ENCODE data around the gene PRKCB. TPM values are rescaled to one million over a fixed set of nuclear protein-coding genes. Genes with fewer than 3 reads are reported as not detected.

The PRKCB gene
- polyA plus RNA-seq, 2 of the 4 experiments (the other 2 are of a cell fraction): 0.09 to 0.22 TPM

DNA sequence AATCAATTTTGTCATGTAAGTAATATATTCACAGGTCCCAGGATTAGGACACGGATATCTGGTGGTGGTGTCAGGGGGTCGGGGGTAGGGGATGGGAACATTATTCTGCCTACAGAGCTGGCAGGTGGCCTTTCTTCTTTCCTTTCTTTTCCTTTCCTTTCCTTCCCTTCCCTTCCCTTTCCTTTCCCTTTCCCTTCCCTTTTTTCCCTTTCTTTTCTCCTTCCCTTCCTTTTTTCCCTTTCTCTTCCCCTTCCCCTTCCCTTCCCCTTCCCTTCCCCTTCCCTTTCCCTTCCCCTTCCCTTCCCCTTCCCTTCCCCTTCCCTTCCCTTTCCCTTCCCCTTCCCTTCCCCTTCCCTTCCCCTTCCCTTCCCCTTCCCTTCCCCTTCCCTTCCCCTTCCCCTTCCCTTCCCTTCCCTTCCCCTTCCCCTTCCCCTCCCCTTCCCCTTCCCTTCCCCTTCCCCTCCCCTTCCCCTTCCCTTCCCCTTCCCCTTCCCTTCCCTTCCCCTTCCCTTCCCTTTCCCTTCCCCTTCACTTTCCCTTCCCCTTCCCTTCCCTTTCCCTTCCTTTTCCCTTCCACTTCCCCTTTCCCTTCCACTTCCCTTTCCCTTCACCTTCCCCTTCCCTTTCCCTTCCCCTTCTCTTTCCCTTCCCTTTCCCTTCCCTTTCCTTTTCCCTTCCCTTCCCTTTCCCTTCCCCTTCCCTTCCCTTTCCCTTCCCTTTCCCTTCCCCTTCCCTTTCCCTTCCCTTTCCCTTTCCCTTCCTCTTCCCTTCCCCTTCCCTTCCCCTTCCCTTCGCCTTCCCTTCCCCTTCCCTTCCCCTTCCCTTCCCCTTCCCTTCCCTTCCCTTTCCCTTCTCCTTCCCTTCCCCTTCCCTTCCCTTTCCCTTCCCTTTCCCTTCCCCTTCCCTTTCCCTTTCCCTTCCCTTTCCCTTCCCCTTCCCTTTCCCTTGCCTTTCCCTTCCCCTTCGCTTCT is 145.9 kb downstream of the PRKCB start:
- no peak for FAIRE-seq
- H3K9me3 ChIP-seq: no peaks in the 10 kb centered on the region
- no peak for DNase-seq (ENCODE audit: low read depth in 1 of 2, low spot score in 1 of 2)
- no peaks in the 10 kb centered on the region for H3K4me1 ChIP-seq
- TF ChIP-seq, protein P1, sequence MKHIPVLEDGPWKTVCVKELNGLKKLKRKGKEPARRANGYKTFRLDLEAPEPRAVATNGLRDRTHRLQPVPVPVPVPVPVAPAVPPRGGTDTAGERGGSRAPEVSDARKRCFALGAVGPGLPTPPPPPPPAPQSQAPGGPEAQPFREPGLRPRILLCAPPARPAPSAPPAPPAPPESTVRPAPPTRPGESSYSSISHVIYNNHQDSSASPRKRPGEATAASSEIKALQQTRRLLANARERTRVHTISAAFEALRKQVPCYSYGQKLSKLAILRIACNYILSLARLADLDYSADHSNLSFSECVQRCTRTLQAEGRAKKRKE (CRISPR knock-in tag; IDR thresholded peaks at IDR 0.05; ENCODE audit: low read depth): no peak
- TF ChIP-seq TFCP2L1 (CRISPR knock-in tag; IDR thresholded peaks at IDR 0.05) (no peak), ZC3H11A (IDR thresholded peaks at IDR 0.05) (no peak), NR3C1 (IDR thresholded peaks at IDR 0.05) (no peak), JUN (IDR thresholded peaks at IDR 0.05) (no peak), POLR2A (IDR thresholded peaks at IDR 0.05; ENCODE audit: low read length) (no peak), HOXA7 (CRISPR knock-in tag; IDR thresholded peaks at IDR 0.05) (no peak), FOSB (CRISPR knock-in tag; IDR thresholded peaks at IDR 0.05) (no peak), FOSL2 (IDR thresholded peaks at IDR 0.05) (no peak), FOSL2 (CRISPR knock-in tag; IDR thresholded peaks at IDR 0.05) (no peak), SMC3 (IDR thresholded peaks at IDR 0.05) (no peak), RFX5 (IDR thresholded peaks at IDR 0.05) (no peak), RNF2 (IDR thresholded peaks at IDR 0.05; ENCODE audit: borderline replicate concordance, low read depth) (no peak), CEBPB (IDR thresholded peaks at IDR 0.05) (no peak)
- TF ChIP-seq, protein P2, sequence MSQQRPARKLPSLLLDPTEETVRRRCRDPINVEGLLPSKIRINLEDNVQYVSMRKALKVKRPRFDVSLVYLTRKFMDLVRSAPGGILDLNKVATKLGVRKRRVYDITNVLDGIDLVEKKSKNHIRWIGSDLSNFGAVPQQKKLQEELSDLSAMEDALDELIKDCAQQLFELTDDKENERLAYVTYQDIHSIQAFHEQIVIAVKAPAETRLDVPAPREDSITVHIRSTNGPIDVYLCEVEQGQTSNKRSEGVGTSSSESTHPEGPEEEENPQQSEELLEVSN (IDR thresholded peaks at IDR 0.05; ENCODE audit: borderline replicate concordance, low read depth): no peak
- ATAC-seq: no peak
- CTCF ChIA-PET: no interaction called here
- 2% methylated on average over 3 of the region's 4 CpGs for WGBS (ENCODE audit: missing lambda C conversion rate)
- H3K27ac ChIP-seq: no peak overlapping the region
- H3K4me3 ChIP-seq: no peak overlapping the region
- no peak overlapping the region for H3K4me2 ChIP-seq
- POLR2A ChIA-PET: no interaction called here

DNA sequence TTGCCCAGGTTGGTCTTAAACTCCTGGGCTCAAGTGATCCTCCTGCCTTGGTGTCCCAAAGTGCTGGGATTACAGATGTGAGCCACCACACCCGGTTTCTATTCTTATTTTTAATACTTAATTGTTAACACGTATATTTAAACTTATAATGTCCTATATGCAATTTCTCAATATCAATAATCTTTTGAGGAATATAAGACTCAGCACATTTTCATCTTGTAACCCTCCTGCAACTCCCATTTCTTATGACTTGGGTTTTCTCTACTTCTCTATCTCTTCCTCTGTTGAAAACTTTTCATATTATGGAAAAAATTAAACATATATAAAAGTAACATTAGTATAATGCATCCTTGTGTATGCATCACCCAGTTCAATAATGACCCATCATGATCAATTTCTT is 150.7 kb downstream of the PRKCB start:
- DNase-seq (ENCODE audit: low read depth in 1 of 2, low spot score in 1 of 2): no peak
- Histone ChIP-seq H3K4me3 (no peak overlapping the region), H3K4me1 (no peaks in the 10 kb centered on the region), H3K4me2 (no peak overlapping the region), H3K9me3 (no peaks in the 10 kb centered on the region), H3K27ac (no peak overlapping the region)
- POLR2A ChIA-PET: no interaction called here
- CTCF ChIA-PET: no interaction called here
- FAIRE-seq: no peak
- WGBS (ENCODE audit: missing lambda C conversion rate): 7% methylated on average over 2 of the region's 2 CpGs
- no peak for TF ChIP-seq RNF2 (IDR thresholded peaks at IDR 0.05; ENCODE audit: borderline replicate concordance, low read depth)
- TF ChIP-seq, protein P3, sequence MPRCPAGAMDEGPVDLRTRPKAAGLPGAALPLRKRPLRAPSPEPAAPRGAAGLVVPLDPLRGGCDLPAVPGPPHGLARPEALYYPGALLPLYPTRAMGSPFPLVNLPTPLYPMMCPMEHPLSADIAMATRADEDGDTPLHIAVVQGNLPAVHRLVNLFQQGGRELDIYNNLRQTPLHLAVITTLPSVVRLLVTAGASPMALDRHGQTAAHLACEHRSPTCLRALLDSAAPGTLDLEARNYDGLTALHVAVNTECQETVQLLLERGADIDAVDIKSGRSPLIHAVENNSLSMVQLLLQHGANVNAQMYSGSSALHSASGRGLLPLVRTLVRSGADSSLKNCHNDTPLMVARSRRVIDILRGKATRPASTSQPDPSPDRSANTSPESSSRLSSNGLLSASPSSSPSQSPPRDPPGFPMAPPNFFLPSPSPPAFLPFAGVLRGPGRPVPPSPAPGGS (IDR thresholded peaks at IDR 0.05): no peak
- no peak for TF ChIP-seq JUNB (IDR thresholded peaks at IDR 0.05)
- TF ChIP-seq MYC (IDR thresholded peaks at IDR 0.05; ENCODE audit: borderline replicate concordance, low read length): no peak
- TF ChIP-seq ZFP36 (IDR thresholded peaks at IDR 0.05; ENCODE audit: borderline replicate concordance, partially characterized antibody): no peak
- no peak for TF ChIP-seq CHD2 (IDR thresholded peaks at IDR 0.05; ENCODE audit: low read length, partially characterized antibody)
- TF ChIP-seq MAFK (IDR thresholded peaks at IDR 0.05; ENCODE audit: partially characterized antibody): no peak
- no peak for TF ChIP-seq POLR2AphosphoS2 (conservative IDR thresholded peaks at IDR 0.05; ENCODE audit: low read length)
- TF ChIP-seq, protein P2 (IDR thresholded peaks at IDR 0.05; ENCODE audit: borderline replicate concordance, low read depth): no peak
- no peak for TF ChIP-seq RAD21 (conservative IDR thresholded peaks at IDR 0.05 in 1 of 2, IDR thresholded peaks at IDR 0.05 in 1 of 2)
- TF ChIP-seq CEBPB (IDR thresholded peaks at IDR 0.05): no peak
- TF ChIP-seq, protein P4, sequence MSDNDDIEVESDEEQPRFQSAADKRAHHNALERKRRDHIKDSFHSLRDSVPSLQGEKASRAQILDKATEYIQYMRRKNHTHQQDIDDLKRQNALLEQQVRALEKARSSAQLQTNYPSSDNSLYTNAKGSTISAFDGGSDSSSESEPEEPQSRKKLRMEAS (IDR thresholded peaks at IDR 0.05): no peak
- no peak for TF ChIP-seq NR3C1 (IDR thresholded peaks at IDR 0.05)
- TF ChIP-seq PHF8 (IDR thresholded peaks at IDR 0.05; ENCODE audit: borderline replicate concordance, low read depth): no peak
- TF ChIP-seq HOXA7 (CRISPR knock-in tag; IDR thresholded peaks at IDR 0.05): no peak
- TF ChIP-seq, protein P5, sequence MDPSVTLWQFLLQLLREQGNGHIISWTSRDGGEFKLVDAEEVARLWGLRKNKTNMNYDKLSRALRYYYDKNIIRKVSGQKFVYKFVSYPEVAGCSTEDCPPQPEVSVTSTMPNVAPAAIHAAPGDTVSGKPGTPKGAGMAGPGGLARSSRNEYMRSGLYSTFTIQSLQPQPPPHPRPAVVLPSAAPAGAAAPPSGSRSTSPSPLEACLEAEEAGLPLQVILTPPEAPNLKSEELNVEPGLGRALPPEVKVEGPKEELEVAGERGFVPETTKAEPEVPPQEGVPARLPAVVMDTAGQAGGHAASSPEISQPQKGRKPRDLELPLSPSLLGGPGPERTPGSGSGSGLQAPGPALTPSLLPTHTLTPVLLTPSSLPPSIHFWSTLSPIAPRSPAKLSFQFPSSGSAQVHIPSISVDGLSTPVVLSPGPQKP (IDR thresholded peaks at IDR 0.05; ENCODE audit: low read depth, low read length): no peak
- no peak for TF ChIP-seq HDAC2 (IDR thresholded peaks at IDR 0.05)
- TF ChIP-seq, protein P6, sequence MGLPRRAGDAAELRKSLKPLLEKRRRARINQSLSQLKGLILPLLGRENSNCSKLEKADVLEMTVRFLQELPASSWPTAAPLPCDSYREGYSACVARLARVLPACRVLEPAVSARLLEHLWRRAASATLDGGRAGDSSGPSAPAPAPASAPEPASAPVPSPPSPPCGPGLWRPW (IDR thresholded peaks at IDR 0.05): no peak
- TF ChIP-seq TP53 (CRISPR knock-in tag; IDR thresholded peaks at IDR 0.05): no peak
- no peak for ATAC-seq

All from A549 (cell line).